Right lobe of liver (tissue), 6 donors: ENCODE measurements around the gene MYLK. TPM values are rescaled to one million over a fixed set of nuclear protein-coding genes. Genes with fewer than 3 reads are reported as not detected.

ENCODE experiments used
- ATAC-seq, 4 donors: fragments of 200-7000 bp; cut with Tn5 transposase; one replicate each; pipeline ENCODE4 v1.9.1; 2020; ENCODE audit warnings: mild to moderate bottlenecking in 4 of 4, moderate library complexity in 4 of 4
- DNase-seq, 3 donors: peaks; one replicate each; pipeline ENCODE4 v3.0.0-alpha.2; 2020
- H3K27ac ChIP-seq, 3 donors: fragments of 200-600 bp; one replicate each; pipeline ENCODE4 v1.8.0; 2022
- H3K27me3 ChIP-seq, 2 donors: fragments of 200-600 bp; one replicate each; pipeline ENCODE4 v1.8.0; 2022
- H3K36me3 ChIP-seq, 4 donors: fragments of 200-600 bp; sonication (generic) in 1 of 4; one replicate each; pipeline versions ENCODE4 v1.5.1 to v1.8.0; 2017 to 2022; ENCODE audit warnings: control low read depth in 1 of 4
- H3K4me1 ChIP-seq, 4 donors: fragments of 200-600 bp; sonication (generic) in 1 of 4; one replicate each; pipeline versions ENCODE4 v1.5.1 to v1.8.0; 2017 to 2022; ENCODE audit warnings: control low read depth in 1 of 4
- H3K4me3 ChIP-seq, 3 donors: fragments of 200-600 bp; one replicate each; pipeline ENCODE4 v1.8.0; 2022
- H3K9me3 ChIP-seq, 4 donors: fragments of 200-600 bp; sonication (generic) in 1 of 4; one replicate each; pipeline versions ENCODE4 v1.5.1 to v1.8.0; 2017 to 2022; ENCODE audit warnings: control low read depth in 1 of 4
- CTCF ChIP-seq, 4 donors: fragments of 200-600 bp in 3 of 4; fragments of 450-650 bp in 1 of 4; IDR thresholded peaks; one replicate each; pipeline versions ENCODE4 v1.5.1 to v1.8.0; 2016 to 2022; ENCODE audit warnings: antibody characterized with exemption in 4 of 4, mild to moderate bottlenecking in 2 of 4
- POLR2A ChIP-seq: fragments of 450-650 bp; IDR thresholded peaks from one replicate; pipeline ENCODE4 v1.6.1; 2017; ENCODE audit warnings: antibody characterized with exemption, mild to moderate bottlenecking
- WGBS: methylation state at CpG from one replicate; pipeline ENCODE4 v1.1.6; 2018; ENCODE audit warnings: low coverage, low lambda C conversion rate; ENCODE audit not compliant: insufficient coverage; ENCODE audit errors: missing lambda C conversion rate; 5-methylcytosine and 5-hydroxymethylcytosine counted together
- intact Hi-C, 2 donors: fragments of 100-400 bp; cut with DNase I; formaldehyde crosslinking; loops; one replicate each; pipeline versions ENCODE4 v1.11.2 to v1.14.1; 2022
- total RNA-seq, 6 experiments: library from RNA; depleted of rRNA in 2 of 6; stranded (reverse); fragments of >200 nt in 2 of 6; fragmentation: NEBNext Ultra II Directional in 3 of 6; extraction: Animal tissue kit (Norgen Biotek cat#: 25700) in 3 of 6; gene quantifications; one replicate each; pipeline versions ENCODE4 v1.1.0 to v1.2.4, GENCODE V29; 2016 to 2023
- donor health status: DM: no; HTN: yes; CAD: no.
- donor health status: DM: no; HTN: no; CAD: no.
- donor health status: DM: no; HTN: no; CAD: no.
- donor health status: DM: no; HTN: yes; CAD: no.
- donor health status: DM: no; HTN: yes; CAD: no.

The MYLK gene
- total RNA-seq, 6 experiments from 2014 or later = 61.1 to 146 (median 97.8) TPM

GRCh38 chr3:123641505-123641904, 242.6 kb downstream of the MYLK start:
- Histone ChIP-seq H3K36me3 (peaks cover 0 to 72% (median 32%) of the 10 kb centered on the region in 4 donors), H3K27ac (no peak overlapping the region), H3K4me1 (no peaks in the 10 kb centered on the region), H3K27me3 (no peaks in the 10 kb centered on the region), H3K9me3 (no peaks in the 10 kb centered on the region), H3K4me3 (no peak overlapping the region)
- no peak for TF ChIP-seq POLR2A
- no peak for TF ChIP-seq CTCF (IDR thresholded peaks at IDR 0.05)
- intact Hi-C loops = no loop called here
- 66% methylated on average over 3 of the region's 4 CpGs for WGBS
- DNase-seq (no peak), ATAC-seq (no peak)

GRCh38 chr3:123640740-123641462, 243.2 kb downstream of the MYLK start:
- Histone ChIP-seq H3K4me1 (no peaks in the 10 kb centered on the region), H3K9me3 (no peaks in the 10 kb centered on the region), H3K27me3 (no peaks in the 10 kb centered on the region), H3K4me3 (no peak overlapping the region), H3K27ac (no peak overlapping the region), H3K36me3 (peaks cover 0 to 71% (median 32%) of the 10 kb centered on the region in 4 donors)
- no peak for ATAC-seq
- WGBS = 77% methylated on average over 4 of the region's 4 CpGs
- intact Hi-C loops = no loop called here
- no peak for DNase-seq
- no peak for TF ChIP-seq CTCF (IDR thresholded peaks at IDR 0.05)
- TF ChIP-seq POLR2A = no peak

GRCh38 chr3:123640311-123640710, 243.8 kb downstream of the MYLK start:
- TF ChIP-seq POLR2A = no peak
- TF ChIP-seq CTCF (IDR thresholded peaks at IDR 0.05) = no peak
- no peaks in the 10 kb centered on the region for H3K27me3 ChIP-seq
- H3K36me3 ChIP-seq = peaks cover 0 to 65% (median 29%) of the 10 kb centered on the region in 4 donors
- ATAC-seq (no peak), DNase-seq (no peak)
- 88% methylated on average over 4 of the region's 15 CpGs for WGBS
- intact Hi-C loops = no loop called here
- no peak overlapping the region for H3K4me3 ChIP-seq
- no peaks in the 10 kb centered on the region for H3K9me3 ChIP-seq
- H3K4me1 ChIP-seq = no peaks in the 10 kb centered on the region
- no peak overlapping the region for H3K27ac ChIP-seq

GRCh38 chr3:123638936-123639689, 245.0 kb downstream of the MYLK start:
- Histone ChIP-seq H3K4me3 (no peak overlapping the region), H3K9me3 (no peaks in the 10 kb centered on the region), H3K27ac (no peak overlapping the region), H3K27me3 (no peaks in the 10 kb centered on the region), H3K36me3 (peaks cover 0 to 56% (median 28%) of the 10 kb centered on the region in 4 donors), H3K4me1 (peaks cover 0 to 4% (median 0%) of the 10 kb centered on the region in 4 donors)
- WGBS = 86% methylated on average over 10 of the region's 14 CpGs
- ATAC-seq (no peak), DNase-seq (no peak)
- TF ChIP-seq CTCF (IDR thresholded peaks at IDR 0.05) (no peak), POLR2A (no peak)
- intact Hi-C loops = no loop called here
